Liver (tissue), 9 donors: ENCODE measurements around the gene HTR2A. TPM values are rescaled to one million over a fixed set of nuclear protein-coding genes. Genes with fewer than 3 reads are reported as not detected.

ENCODE experiments used
- DNase-seq: peaks from one replicate; pipeline ENCODE4 v3.0.0-alpha.2; 2017; ENCODE audit warnings: low spot score
- H3K27ac ChIP-seq, 2 donors: one replicate each; pipeline ENCODE4 v1.7.0; 2013; ENCODE audit warnings: inconsistent platforms in 2 of 2, low read length in 2 of 2, control low read depth in 1 of 2, low read depth in 1 of 2, mild to moderate bottlenecking in 1 of 2
- H3K27me3 ChIP-seq, 4 donors: one replicate each; pipeline versions ENCODE4 v1.6.1 to v1.7.0; 2013; ENCODE audit warnings: low read length in 3 of 4, inconsistent platforms in 1 of 4, mild to moderate bottlenecking in 1 of 4, moderate library complexity in 1 of 4; ENCODE audit not compliant: control insufficient read depth in 4 of 4, insufficient read depth in 4 of 4
- H3K36me3 ChIP-seq, 4 donors: one replicate each; pipeline versions ENCODE4 v1.6.1 to v1.7.0; 2013; ENCODE audit warnings: low read length in 3 of 4, mild to moderate bottlenecking in 3 of 4, low read depth in 1 of 4, moderate library complexity in 1 of 4; ENCODE audit not compliant: control insufficient read depth in 4 of 4, insufficient read depth in 3 of 4
- H3K4me1 ChIP-seq, 4 donors: one replicate each; pipeline versions ENCODE4 v1.6.1 to v1.7.0; 2013; ENCODE audit warnings: low read length in 3 of 4, mild to moderate bottlenecking in 3 of 4, moderate library complexity in 1 of 4; ENCODE audit not compliant: control insufficient read depth in 4 of 4, insufficient read depth in 4 of 4
- H3K4me3 ChIP-seq, 3 donors: one replicate each; pipeline versions ENCODE4 v1.6.1 to v1.7.0; 2013; ENCODE audit warnings: low read length in 3 of 3, control low read depth in 1 of 3, low read depth in 1 of 3, mild to moderate bottlenecking in 1 of 3
- H3K9ac ChIP-seq, 2 donors: one replicate each; pipeline ENCODE4 v1.7.0; 2013; ENCODE audit warnings: low read length in 2 of 2, mild to moderate bottlenecking in 2 of 2, moderate library complexity in 2 of 2, control low read depth in 1 of 2, low read depth in 1 of 2
- H3K9me3 ChIP-seq, 4 donors: one replicate each; pipeline versions ENCODE4 v1.6.1 to v1.7.0; 2013; ENCODE audit warnings: low read length in 3 of 4; ENCODE audit not compliant: control insufficient read depth in 4 of 4
- FOXA1 ChIP-seq: IDR thresholded peaks from 2 replicates; pipeline ENCODE4 v1.6.1; 2016; ENCODE audit warnings: antibody characterized with exemption
- FOXA2 ChIP-seq: IDR thresholded peaks from 2 replicates; pipeline ENCODE4 v1.6.1; 2016; ENCODE audit warnings: antibody characterized with exemption
- GABPA ChIP-seq, 2 donors: IDR thresholded peaks in 1 of 2; conservative IDR thresholded peaks in 1 of 2; 2 replicates each; pipeline ENCODE4 v1.6.1; 2016; ENCODE audit warnings: antibody characterized with exemption in 2 of 2, mild to moderate bottlenecking in 1 of 2, moderate library complexity in 1 of 2
- HNF4A ChIP-seq, 2 donors: conservative IDR thresholded peaks; 2 replicates each; pipeline ENCODE4 v1.6.1; 2016; ENCODE audit warnings: antibody characterized with exemption in 2 of 2, mild to moderate bottlenecking in 2 of 2
- HNF4G ChIP-seq: IDR thresholded peaks from 2 replicates; pipeline ENCODE4 v1.6.1; 2016; ENCODE audit warnings: antibody characterized with exemption
- JUND ChIP-seq, 2 donors: IDR thresholded peaks; 2 replicates each; pipeline ENCODE4 v1.6.1; 2016; ENCODE audit warnings: antibody characterized with exemption in 2 of 2
- NR2F2 ChIP-seq: IDR thresholded peaks from 2 replicates; pipeline ENCODE4 v1.6.1; 2016; ENCODE audit warnings: antibody characterized with exemption
- RAD21 ChIP-seq, 2 donors: IDR thresholded peaks; 2 replicates each; pipeline ENCODE4 v1.6.1; 2016; ENCODE audit warnings: antibody characterized with exemption in 2 of 2, mild to moderate bottlenecking in 2 of 2
- RXRA ChIP-seq, 2 donors: IDR thresholded peaks; 2 replicates each; pipeline ENCODE4 v1.6.1; 2017 to 2018; ENCODE audit warnings: antibody characterized with exemption in 2 of 2, mild to moderate bottlenecking in 1 of 2
- SP1 ChIP-seq: IDR thresholded peaks from 2 replicates; pipeline ENCODE4 v1.6.1; 2018; ENCODE audit warnings: antibody characterized with exemption, mild to moderate bottlenecking
- YY1 ChIP-seq: IDR thresholded peaks from 2 replicates; pipeline ENCODE4 v1.6.1; 2016; ENCODE audit warnings: antibody characterized with exemption, mild to moderate bottlenecking
- WGBS: extraction: QIAGEN DNeasy Blood & Tissue Kit; methylation state at CpG from one replicate; pipeline ENCODE4 v1.1.7; 2013; 5-methylcytosine and 5-hydroxymethylcytosine counted together
- polyA plus RNA-seq, 2 donors: library from polyadenylated mRNA; stranded (reverse) in 1 of 2; unstranded in 1 of 2; fragments of 200-250 nt in 1 of 2; fragments of >200 nt in 1 of 2; fragmentation: Nextera tagmentation in 1 of 2; extraction: Ambion mirVana in 1 of 2; gene quantifications; one replicate each; pipeline versions ENCODE4 v1.2.1 to v1.2.3, GENCODE V29; 2013 to 2015
- total RNA-seq, 2 donors: library from RNA; depleted of rRNA; stranded (reverse); fragments of >200 nt; gene quantifications; one replicate each; pipeline ENCODE4 v1.2.3, GENCODE V29; 2014
- TF ChIP-seq, protein P1 (sequence below): fragments of 150-350 bp; IDR thresholded peaks from 2 replicates; pipeline ENCODE4 v1.5.1; 2017; ENCODE audit warnings: improper control_type of control experiment, low read depth, low read length; ENCODE audit not compliant: missing input control
- TF ChIP-seq, protein P2 (sequence below): IDR thresholded peaks from 2 replicates; pipeline ENCODE4 v1.6.1; 2016; ENCODE audit warnings: antibody characterized with exemption
- TF ChIP-seq, protein P3 (sequence below): IDR thresholded peaks from 2 replicates; pipeline ENCODE4 v1.6.1; 2016; ENCODE audit warnings: antibody characterized with exemption
- TF ChIP-seq, protein P4 (sequence below): IDR thresholded peaks from 2 replicates; pipeline ENCODE4 v1.6.1; 2016; ENCODE audit warnings: antibody characterized with exemption
- TF ChIP-seq, protein P5 (sequence below): IDR thresholded peaks from 2 replicates; pipeline ENCODE4 v1.6.1; 2016; ENCODE audit warnings: antibody characterized with exemption, mild to moderate bottlenecking
- donor health status: healthy.
- donor health status: healthy.
- donor health status: healthy.
- donor health status: healthy.
- donor health status: healthy.

Gene HTR2A
- total and polyA plus RNA-seq, 4 donors = under 0.01 to 0.19 (median 0.19) TPM; not detected in 1

DNA sequence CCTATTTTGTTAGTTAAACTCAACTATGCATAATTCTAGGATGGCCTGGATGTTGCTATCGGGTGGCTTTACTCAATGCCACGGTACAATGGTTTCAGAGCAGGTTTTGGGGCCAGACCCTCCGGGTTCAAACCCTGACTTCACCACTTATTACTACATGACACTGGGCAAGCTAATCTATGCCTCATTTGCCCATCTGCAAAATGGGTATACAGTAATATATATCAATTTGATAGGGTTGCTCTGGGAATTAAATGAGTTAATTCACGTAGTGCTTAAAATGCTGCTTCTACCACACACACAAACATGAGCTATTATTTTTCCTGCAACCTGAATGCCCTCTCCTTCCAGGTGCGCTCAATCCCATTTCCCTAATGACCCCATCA lies 100.7 kb downstream of the HTR2A start:
- TF ChIP-seq YY1 (no peak), HNF4A (conservative IDR thresholded peaks at IDR 0.05) (no peak), GABPA (IDR thresholded peaks at IDR 0.05 in 1 of 2, conservative IDR thresholded peaks at IDR 0.05 in 1 of 2) (no peak), FOXA2 (no peak), NR2F2 (no peak), SP1 (no peak)
- TF ChIP-seq, protein P1, sequence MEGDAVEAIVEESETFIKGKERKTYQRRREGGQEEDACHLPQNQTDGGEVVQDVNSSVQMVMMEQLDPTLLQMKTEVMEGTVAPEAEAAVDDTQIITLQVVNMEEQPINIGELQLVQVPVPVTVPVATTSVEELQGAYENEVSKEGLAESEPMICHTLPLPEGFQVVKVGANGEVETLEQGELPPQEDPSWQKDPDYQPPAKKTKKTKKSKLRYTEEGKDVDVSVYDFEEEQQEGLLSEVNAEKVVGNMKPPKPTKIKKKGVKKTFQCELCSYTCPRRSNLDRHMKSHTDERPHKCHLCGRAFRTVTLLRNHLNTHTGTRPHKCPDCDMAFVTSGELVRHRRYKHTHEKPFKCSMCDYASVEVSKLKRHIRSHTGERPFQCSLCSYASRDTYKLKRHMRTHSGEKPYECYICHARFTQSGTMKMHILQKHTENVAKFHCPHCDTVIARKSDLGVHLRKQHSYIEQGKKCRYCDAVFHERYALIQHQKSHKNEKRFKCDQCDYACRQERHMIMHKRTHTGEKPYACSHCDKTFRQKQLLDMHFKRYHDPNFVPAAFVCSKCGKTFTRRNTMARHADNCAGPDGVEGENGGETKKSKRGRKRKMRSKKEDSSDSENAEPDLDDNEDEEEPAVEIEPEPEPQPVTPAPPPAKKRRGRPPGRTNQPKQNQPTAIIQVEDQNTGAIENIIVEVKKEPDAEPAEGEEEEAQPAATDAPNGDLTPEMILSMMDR = no peak
- TF ChIP-seq, protein P2, sequence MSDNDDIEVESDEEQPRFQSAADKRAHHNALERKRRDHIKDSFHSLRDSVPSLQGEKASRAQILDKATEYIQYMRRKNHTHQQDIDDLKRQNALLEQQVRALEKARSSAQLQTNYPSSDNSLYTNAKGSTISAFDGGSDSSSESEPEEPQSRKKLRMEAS = no peak
- TF ChIP-seq, protein P3, sequence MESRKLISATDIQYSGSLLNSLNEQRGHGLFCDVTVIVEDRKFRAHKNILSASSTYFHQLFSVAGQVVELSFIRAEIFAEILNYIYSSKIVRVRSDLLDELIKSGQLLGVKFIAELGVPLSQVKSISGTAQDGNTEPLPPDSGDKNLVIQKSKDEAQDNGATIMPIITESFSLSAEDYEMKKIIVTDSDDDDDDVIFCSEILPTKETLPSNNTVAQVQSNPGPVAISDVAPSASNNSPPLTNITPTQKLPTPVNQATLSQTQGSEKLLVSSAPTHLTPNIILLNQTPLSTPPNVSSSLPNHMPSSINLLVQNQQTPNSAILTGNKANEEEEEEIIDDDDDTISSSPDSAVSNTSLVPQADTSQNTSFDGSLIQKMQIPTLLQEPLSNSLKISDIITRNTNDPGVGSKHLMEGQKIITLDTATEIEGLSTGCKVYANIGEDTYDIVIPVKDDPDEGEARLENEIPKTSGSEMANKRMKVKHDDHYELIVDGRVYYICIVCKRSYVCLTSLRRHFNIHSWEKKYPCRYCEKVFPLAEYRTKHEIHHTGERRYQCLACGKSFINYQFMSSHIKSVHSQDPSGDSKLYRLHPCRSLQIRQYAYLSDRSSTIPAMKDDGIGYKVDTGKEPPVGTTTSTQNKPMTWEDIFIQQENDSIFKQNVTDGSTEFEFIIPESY = no peak
- Histone ChIP-seq H3K9me3 (no peaks in the 10 kb centered on the region), H3K9ac (peak overlapping the region; percentile 31 to 84), H3K4me3 (peak overlapping the region; percentile 62 to 99 (median 91)), H3K27me3 (no peaks in the 10 kb centered on the region), H3K36me3 (peaks cover 0 to 3% (median 2%) of the 10 kb centered on the region in 4 donors), H3K27ac (peak overlapping the region; percentile 81 to 93), H3K4me1 (peaks cover 8 to 59% (median 35%) of the 10 kb centered on the region in 4 donors)
- no peak for DNase-seq
- WGBS = 57% methylated on average over 5 of the region's 5 CpGs

DNA sequence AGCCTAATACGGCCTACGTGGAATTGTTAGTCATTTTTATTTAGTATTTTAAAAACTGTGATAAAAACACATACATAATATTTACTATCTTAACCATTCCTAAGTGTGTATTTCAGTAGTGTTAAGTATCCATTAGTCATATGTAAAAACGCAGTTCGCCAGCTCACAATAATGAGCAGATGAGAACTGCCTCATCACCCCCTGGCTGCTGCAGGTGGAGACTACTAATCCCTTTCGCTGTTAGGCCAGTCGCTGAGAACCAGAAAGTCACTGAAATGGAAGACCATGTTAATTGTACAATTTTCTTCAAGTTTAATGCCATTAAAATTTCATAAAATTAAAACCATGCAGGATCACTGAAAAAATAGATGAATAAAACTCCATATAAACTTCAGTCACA lies 101.5 kb downstream of the HTR2A start:
- Histone ChIP-seq H3K27me3 (no peaks in the 10 kb centered on the region), H3K4me3 (no peak overlapping the region), H3K27ac (no peak overlapping the region), H3K4me1 (peaks cover 8 to 52% (median 32%) of the 10 kb centered on the region in 4 donors), H3K36me3 (peaks cover 1 to 11% (median 8%) of the 10 kb centered on the region in 4 donors), H3K9me3 (no peaks in the 10 kb centered on the region), H3K9ac (no peak overlapping the region)
- TF ChIP-seq, protein P4, sequence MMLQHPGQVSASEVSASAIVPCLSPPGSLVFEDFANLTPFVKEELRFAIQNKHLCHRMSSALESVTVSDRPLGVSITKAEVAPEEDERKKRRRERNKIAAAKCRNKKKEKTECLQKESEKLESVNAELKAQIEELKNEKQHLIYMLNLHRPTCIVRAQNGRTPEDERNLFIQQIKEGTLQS = no peak
- TF ChIP-seq RAD21 (IDR thresholded peaks at IDR 0.05) (no peak), FOXA2 (no peak), JUND (IDR thresholded peaks at IDR 0.05) (no peak), RXRA (IDR thresholded peaks at IDR 0.05) (no peak), HNF4A (conservative IDR thresholded peaks at IDR 0.05) (no peak), NR2F2 (no peak), FOXA1 (no peak), GABPA (IDR thresholded peaks at IDR 0.05 in 1 of 2, conservative IDR thresholded peaks at IDR 0.05 in 1 of 2) (no peak), YY1 (no peak), HNF4G (no peak), SP1 (no peak)
- TF ChIP-seq, protein P5, sequence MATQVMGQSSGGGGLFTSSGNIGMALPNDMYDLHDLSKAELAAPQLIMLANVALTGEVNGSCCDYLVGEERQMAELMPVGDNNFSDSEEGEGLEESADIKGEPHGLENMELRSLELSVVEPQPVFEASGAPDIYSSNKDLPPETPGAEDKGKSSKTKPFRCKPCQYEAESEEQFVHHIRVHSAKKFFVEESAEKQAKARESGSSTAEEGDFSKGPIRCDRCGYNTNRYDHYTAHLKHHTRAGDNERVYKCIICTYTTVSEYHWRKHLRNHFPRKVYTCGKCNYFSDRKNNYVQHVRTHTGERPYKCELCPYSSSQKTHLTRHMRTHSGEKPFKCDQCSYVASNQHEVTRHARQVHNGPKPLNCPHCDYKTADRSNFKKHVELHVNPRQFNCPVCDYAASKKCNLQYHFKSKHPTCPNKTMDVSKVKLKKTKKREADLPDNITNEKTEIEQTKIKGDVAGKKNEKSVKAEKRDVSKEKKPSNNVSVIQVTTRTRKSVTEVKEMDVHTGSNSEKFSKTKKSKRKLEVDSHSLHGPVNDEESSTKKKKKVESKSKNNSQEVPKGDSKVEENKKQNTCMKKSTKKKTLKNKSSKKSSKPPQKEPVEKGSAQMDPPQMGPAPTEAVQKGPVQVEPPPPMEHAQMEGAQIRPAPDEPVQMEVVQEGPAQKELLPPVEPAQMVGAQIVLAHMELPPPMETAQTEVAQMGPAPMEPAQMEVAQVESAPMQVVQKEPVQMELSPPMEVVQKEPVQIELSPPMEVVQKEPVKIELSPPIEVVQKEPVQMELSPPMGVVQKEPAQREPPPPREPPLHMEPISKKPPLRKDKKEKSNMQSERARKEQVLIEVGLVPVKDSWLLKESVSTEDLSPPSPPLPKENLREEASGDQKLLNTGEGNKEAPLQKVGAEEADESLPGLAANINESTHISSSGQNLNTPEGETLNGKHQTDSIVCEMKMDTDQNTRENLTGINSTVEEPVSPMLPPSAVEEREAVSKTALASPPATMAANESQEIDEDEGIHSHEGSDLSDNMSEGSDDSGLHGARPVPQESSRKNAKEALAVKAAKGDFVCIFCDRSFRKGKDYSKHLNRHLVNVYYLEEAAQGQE = no peak
- TF ChIP-seq, protein P3 = no peak
- TF ChIP-seq, protein P2 = no peak
- no peak for DNase-seq
- WGBS = 95% methylated on average over 6 of the region's 6 CpGs
